Measurements from ENCODE around the gene C19orf33.

C19orf33 gene

GRCh38 chr19:38352611-38353010, 48.6 kb downstream of the C19orf33 start:
- DNase-seq (ENCODE audit: low read depth, low spot score) = no peak
- no peak overlapping the region for H3K4me3 ChIP-seq
- TF ChIP-seq EZH2 (IDR thresholded peaks at IDR 0.05) (no peak), FOXP2 (optimal IDR thresholded peaks at IDR 0.05; ENCODE audit: control extremely low read depth, extremely low read length, insufficient read depth) (no peak), POLR2AphosphoS5 (IDR thresholded peaks at IDR 0.05; ENCODE audit: borderline replicate concordance, low read depth, low read length) (no peak)
- H3K27ac ChIP-seq = no peak overlapping the region
- H3K9ac ChIP-seq (ENCODE audit: insufficient read length) = no peak overlapping the region
- H3K36me3 ChIP-seq (ENCODE audit: insufficient read depth, low read length) = no peaks in the 10 kb centered on the region
- H3K9me3 ChIP-seq (ENCODE audit: low read depth, low read length) = no peaks in the 10 kb centered on the region

Measured in SK-N-MC (cell line).